GM12878 (cell line): ENCODE data around the gene YWHAG.

ENCODE experiments used
- CTCF ChIP-seq, 3 experiments: IDR thresholded peaks in 2 of 3; conservative IDR thresholded peaks in 1 of 3; 2 replicates each; pipeline ENCODE4 v1.5.1; 2011; ENCODE audit warnings: low read depth in 3 of 3, low read length in 3 of 3, mild to moderate bottlenecking in 3 of 3, control low read depth in 2 of 3, moderate library complexity in 2 of 3, inconsistent platforms in 1 of 3, mixed read lengths in 1 of 3; ENCODE audit not compliant: control insufficient read depth in 2 of 3, insufficient read depth in 1 of 3; ENCODE audit errors: extremely low read depth in 1 of 3
- EP300 ChIP-seq, 2 experiments: fragments of 150-350 bp in 1 of 2; IDR thresholded peaks; 2 replicates each; pipeline ENCODE4 v1.6.1; 2011 to 2012; ENCODE audit warnings: low read depth in 2 of 2, low read length in 2 of 2, borderline replicate concordance in 1 of 2, improper control_type of control experiment in 1 of 2, inconsistent platforms in 1 of 2; ENCODE audit not compliant: control insufficient read depth in 1 of 2
- POLR2AphosphoS5 ChIP-seq: IDR thresholded peaks from 2 replicates; pipeline ENCODE4 v1.6.1; 2011; ENCODE audit warnings: mild to moderate bottlenecking, low read length, inconsistent platforms
- STAT3 ChIP-seq: IDR thresholded peaks from 2 replicates; pipeline ENCODE4 v1.6.1; 2011; ENCODE audit warnings: low read depth, low read length, improper control_type of control experiment

- TF ChIP-seq POLR2AphosphoS5 (no peak; the same call in 1 of the 2 replicates), CTCF (IDR thresholded peaks at IDR 0.05 in 2 of 3, conservative IDR thresholded peaks at IDR 0.05 in 1 of 3; ENCODE audit: control insufficient read depth in 2 of 3, extremely low read depth in 1 of 3, insufficient read depth in 1 of 3, low read depth in 3 of 3, low read length in 3 of 3) (no peak), EP300 (IDR thresholded peaks at IDR 0.05; ENCODE audit: borderline replicate concordance in 1 of 2, control insufficient read depth in 1 of 2, low read depth in 2 of 2, low read length in 2 of 2) (no peak), STAT3 (no peak)
These were observed 15.4 kb downstream of the YWHAG start for GRCh38 chr7:76343294-76343930.
